HG03439 (cell line): Measurements from ENCODE around the gene TRDMT1.

Experiments used
- ATAC-seq: cut with Tn5 transposase; IDR thresholded peaks from one replicate; pipeline ENCODE4 v1.9.1; 2021; ENCODE audit warnings: mild to moderate bottlenecking, moderate library complexity; ENCODE audit not compliant: unreplicated experiment

TRDMT1 gene

DNA sequence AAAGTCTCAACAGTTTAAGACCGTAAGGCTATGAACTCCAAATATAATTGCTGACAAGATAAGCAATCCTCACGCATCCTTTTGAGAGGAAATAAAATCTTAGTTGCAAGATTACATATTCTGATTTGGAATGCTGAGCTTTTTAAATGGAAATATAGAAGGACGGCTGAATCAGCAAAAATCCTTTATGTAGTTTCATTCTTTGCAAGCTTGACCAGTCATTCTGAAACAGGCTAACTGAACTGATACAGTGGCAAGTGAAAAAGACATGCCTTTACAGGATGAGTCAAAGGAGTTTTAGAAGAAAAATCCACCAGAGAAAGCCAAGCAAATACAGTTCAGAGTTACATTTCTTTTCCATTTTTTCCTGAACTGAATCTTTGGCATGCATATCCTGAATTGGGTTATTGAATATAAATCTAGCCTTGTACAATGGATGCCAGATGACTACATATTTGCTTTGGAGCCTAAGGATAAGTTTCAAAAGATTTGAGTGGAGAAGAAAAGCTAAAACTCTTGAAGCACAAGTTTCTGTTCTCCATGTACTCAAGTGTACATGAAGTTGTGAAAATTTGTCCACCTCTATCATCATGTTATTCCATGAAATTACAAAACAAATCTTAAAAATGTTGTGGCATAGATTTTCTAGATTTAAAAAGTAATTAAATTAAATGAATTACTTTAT lies 30.9 kb upstream of the TRDMT1 start:
- no peak for ATAC-seq

- no peak for ATAC-seq
Measured at GRCh38 chr10:17231788-17232187, 30.3 kb upstream of the TRDMT1 start.

DNA sequence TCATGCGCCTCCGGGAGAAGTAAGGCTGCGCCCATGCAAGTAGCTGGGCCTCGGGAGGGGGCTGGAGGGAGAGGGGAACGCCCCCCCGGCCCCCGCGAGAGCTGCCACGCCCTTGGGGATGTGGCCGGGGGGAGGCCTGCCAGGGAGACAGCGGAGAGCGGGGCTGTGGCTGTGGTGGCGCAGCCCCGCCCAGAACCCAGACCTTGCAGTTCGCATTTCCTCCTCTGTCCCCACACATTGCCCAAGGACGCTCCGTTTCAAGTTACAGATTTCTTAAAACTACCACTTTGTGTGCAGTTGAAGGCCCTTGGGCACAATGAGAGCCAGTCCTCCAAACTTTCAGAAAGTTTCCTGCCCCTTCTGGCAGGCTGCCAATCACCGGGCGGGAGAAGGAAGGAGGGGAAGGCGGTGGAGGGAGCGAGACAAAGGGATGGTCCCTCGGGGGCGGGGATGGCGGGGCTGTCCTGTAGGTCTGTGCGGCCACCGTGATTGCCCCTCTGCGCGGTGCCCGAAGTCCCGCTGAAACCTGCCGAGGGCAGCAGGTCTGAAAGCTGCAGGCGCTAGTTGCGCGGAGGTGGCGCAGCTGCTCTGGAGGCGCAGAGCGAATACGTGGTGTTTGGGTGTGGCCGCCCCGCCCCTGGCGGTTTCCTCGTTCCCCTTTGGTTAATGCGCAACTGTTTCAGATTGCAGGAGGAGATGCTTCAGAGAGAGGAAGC lies 28.7 kb upstream of the TRDMT1 start:
- peak; percentile 61 for ATAC-seq

DNA sequence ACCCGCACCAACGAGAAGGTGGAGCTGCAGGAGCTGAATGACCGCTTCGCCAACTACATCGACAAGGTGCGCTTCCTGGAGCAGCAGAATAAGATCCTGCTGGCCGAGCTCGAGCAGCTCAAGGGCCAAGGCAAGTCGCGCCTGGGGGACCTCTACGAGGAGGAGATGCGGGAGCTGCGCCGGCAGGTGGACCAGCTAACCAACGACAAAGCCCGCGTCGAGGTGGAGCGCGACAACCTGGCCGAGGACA lies 28.2 kb upstream of the TRDMT1 start:
- no peak for ATAC-seq

- no peak for ATAC-seq
Measured at GRCh38 chr10:17229016-17229716, 27.7 kb upstream of the TRDMT1 start.

- ATAC-seq, result peak; percentile 37
Measured at GRCh38 chr10:17228091-17229015, 26.9 kb upstream of the TRDMT1 start, which contains the start of gene VIM. VIM (plus strand) TSS chr10:17228241; CDS start chr10:17229423, 1,182 bp downstream.

DNA sequence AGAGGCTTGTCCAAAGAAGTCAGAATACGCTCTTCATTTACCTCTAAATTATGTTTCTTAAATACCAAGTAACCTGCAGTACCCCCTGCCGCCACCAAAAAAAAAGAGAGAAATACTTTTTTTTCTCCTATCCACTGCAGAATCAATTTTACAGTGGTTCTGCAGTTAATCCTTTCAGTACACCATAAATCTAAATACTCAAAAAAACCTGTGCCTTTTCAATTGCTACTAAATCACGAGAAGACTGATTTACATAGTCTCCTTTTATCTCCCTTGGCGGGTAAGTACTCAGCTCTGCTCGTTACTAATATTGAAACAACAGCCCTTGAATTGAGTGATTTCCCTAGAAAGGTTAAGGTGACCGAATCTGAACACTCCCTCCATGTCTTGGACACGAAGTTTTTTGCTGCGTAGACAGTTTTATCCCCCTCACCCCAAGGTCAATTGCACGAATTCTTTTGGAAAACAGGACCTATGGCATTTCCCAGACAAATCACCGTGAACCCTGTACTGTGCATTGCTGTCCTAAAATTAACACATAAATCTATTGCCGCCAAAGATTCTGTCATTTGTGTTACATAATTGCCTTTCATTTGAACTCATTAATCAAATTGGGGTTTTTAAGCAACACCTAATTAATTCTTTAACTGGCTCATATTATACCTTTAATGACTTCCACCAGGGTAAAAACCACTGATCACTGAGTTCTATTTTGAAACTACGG lies 26.1 kb upstream of the TRDMT1 start:
- ATAC-seq, result peak; percentile 32

- no peak for ATAC-seq
Measured at GRCh38 chr10:17226891-17227303, 25.4 kb upstream of the TRDMT1 start.

DNA sequence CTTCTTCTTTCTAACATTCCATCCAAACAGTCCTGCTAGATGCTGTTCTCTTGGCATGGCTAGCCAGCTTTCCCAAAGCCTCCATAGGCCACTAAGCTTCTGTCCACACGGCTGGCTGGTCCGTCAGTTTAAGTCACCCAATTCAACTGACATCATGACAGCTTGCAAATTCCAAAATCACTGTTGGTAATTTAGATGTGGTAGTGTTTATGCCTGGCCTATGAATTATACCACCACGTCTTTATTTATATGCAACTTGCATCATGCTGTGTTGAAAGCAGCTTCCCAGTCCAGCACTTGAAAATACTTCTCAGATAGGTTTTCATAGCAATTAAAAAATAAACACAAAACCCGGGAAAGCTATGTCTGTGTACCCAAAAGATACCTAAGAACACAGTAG lies 24.3 kb upstream of the TRDMT1 start:
- ATAC-seq, result no peak

GRCh38 chr10:17222329-17222728 lies 20.9 kb upstream of the TRDMT1 start:
- ATAC-seq, result no peak

GRCh38 chr10:17220652-17221100 lies 19.2 kb upstream of the TRDMT1 start:
- ATAC-seq, result no peak

DNA sequence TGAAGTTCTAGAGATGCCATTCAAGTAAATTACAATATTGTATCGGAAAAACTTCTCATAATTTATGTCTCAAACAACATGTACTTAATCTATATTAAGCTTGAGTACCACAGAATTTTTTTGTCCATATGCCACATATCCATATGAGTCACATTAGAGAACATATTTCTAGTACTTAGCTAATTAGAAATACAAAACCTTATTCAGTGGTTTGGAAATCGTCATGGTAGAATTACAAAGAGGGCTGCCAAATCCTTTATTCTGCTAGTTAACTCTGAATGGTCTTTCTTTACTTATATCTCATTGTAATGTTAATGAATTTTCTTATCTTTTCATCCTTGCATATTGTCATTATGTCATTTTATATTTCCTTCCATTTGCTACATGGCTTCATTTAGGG lies 17.6 kb upstream of the TRDMT1 start:
- no peak for ATAC-seq

GRCh38 chr10:17217631-17218232 lies 16.3 kb upstream of the TRDMT1 start:
- no peak for ATAC-seq

DNA sequence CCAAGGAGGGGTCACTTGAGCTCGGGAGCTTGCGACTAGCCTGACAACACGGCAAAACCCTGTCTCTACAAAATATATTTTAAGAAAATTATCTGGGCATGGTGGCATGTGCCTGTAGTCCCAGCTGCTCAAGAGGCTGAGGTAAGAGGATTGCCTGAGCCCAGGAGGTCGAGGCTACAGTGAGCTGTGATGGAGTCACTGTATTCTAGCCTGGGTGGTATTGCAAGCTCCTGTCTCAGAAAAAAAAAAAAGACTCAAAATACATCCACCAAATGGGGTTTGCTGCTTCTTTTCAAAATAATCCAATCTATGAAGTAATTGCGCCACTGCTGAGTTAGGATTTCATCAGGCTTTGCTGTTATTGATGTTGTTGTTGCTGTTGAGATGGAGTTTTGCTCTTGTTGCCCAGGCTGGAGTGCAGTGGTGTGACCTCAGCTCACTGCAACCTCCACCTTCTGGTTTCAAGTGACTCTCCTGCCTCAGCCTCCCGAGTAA lies 15.5 kb upstream of the TRDMT1 start:
- ATAC-seq, result no peak

DNA sequence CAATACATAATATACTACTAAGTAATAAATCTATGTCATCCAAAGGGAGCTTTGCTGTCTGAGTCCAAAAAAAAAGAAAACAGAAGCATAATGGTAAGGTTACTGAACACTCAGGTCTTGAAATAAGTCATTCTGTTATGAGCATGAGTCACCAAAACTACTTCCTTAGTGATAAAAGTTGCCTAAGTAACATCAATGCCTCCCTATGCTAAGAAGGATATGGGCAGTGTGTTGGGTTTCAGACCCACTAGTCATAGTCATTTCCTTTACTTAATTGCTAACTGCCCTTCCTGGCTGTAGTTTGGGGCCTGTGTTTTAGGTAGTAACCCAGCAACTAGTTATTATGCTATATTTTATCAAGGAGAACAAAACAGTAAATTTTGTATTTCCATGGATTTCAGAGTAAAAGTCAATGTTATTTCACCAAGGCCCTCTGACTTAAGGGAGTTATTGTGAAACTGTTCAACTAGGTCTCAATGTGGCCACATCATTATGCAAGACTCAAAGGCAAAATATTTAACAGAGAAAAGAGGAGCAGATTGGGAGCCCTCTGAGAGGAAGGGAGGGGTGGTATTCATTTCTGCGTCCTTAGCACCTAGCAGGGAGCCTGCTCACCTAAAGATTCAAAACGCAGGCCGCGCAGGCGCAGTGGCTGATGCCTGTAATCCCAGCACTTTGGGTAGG lies 14.9 kb upstream of the TRDMT1 start:
- peak; percentile 99 for ATAC-seq

DNA sequence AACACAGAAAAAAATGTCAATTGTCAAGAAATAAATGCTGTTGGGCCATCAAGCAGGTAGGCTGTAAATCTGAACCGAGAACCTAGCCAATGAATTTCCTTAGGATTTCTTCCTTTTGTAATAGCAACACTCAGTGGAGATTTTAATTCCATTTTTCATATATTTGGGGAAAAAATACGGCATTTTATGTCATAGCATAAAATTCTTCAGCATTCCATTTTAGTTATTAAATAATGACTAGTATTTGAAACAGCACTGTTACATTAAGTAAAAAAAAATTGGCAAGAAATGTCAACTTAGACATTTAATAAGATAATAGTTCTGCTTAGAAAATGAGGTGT lies 14.3 kb upstream of the TRDMT1 start:
- no peak for ATAC-seq

DNA sequence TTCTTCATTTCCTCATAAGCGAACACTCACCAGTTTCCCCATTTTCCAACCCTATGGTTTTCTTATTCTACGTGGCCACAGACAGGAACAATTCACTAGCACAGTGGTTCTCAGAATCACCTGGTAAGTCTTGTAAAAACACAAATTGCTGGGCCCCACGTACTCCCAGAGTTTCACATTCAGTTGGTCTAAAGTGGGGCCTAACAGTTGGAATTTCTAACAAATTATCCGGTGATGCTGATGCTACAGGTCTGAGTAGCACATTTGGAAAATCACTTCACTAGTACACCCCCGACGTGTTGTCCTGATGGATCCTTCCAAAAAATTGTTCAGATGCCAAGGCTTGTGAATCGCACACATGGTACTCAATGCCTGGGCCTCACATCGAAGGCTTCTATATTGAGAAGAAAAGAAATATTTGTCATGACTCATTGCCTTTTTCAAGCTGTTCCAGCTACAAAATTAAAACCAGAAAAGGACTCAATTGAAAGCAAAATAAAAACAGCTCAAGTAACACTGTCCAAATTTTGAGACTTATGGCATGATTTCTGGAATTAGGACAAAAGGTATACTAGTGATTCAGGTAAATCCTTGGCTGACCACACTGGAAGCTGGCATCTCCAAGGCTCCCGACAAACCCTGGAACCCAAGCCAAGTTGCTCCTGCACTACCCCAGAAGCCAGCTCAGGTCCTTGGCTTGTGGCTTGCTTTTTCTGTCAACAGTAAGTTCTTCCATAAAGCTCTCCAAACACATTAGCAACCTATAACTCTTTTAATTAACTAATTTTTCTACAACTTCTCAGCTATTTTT lies 13.7 kb upstream of the TRDMT1 start:
- ATAC-seq, result no peak

DNA sequence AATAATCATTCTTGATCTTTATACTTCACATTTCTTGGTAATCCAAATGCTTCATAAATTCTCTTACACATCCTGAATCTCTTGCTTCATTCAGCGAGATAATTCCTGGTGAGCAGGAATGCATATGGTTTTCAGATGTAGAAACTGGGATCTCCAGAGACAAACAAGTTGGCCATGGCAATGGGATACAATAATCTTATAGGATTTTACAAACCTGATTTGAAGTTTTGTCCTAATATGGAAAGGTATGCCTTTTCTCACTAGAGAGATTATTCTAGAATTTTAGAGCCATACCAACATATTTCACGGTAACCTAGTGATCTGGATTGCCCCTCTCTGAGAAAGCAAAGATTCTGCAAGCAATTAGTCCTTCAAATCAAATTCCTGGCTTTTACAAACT lies 13.1 kb upstream of the TRDMT1 start:
- ATAC-seq, result no peak
